AML-193 (cell line): ENCODE results near the gene MAGT1.
"Not testable (repeated sequence)": the region's sequence is repeated elsewhere in the genome, so short reads cannot be mapped to it uniquely, and the experiment has no call there.

Experiments
- DNase-seq, 2 experiments: peaks; one replicate each; lab custom pipeline; 2025; lab: John Stamatoyannopoulos, UW

MAGT1 gene

DNA sequence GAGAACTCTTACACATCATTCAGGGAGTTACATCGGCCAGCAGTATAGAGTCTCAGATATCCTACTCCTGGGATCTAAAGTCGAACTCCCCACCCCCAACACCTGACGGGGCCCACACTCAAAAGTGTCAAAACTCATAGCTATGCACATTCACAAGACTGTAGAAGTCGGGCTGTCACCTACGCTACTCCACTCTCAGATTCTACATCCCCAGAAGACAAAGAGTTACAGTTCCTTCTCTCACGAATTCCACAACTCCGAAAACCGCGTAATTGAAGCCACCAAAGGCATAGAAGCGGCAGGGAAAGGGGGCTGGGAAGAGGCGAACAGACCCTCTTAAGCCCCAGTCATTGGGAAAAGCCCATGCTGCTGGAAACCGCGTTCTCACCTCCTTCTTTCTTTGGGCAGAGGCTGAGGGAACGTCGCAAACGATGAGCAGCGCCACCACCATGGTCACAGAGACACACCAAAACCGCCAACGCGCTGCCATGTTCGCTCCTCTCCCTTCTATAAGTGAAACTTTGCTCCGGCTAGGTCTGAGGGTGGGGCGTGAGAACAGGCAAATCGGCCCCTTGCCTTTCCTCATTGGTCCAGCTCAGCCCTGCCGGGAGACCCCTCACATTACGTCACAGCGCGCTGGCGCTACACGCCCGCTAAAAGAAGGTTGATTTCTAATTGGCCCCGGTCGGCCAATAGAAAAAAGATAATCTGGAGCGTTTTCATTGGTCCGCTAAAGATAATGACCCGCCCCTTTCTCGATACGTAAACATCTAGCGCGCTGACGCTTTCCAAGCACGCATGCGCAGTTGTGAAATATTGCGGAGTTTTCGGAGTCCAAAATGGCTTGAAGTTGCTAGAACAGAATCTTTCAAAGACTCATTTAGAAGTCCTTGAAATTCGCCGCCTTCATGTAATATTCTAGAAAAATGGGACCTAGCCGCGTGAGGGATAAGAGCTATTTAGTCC, at the start of gene MAGT1:
MAGT1 (minus strand) TSS at position 515 of the 966 bp plus-strand sequence; CDS start at position 490, 25 bp downstream.
- peak; percentile 86 to 89 for DNase-seq

DNA sequence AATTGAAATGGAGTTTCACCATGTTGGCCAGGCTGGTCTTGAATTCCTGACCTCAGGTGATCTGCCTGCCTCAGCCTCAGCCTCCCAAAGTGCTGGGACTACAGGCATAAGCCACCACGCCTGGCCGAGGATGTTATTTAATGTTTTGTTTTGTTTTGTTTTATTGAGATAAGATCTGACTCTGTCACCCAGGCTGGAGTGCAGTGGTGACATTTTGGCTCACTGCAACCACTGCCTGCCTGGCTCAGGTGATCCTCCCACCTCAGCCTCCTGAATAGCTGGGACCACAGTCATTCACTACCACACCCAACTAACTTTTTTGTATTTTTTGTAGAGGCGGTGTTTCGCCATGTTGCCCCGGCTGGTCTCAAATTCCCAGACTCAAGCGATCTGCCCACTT, 49.8 kb upstream of the MAGT1 start:
- not testable (repeated sequence) for DNase-seq

DNA sequence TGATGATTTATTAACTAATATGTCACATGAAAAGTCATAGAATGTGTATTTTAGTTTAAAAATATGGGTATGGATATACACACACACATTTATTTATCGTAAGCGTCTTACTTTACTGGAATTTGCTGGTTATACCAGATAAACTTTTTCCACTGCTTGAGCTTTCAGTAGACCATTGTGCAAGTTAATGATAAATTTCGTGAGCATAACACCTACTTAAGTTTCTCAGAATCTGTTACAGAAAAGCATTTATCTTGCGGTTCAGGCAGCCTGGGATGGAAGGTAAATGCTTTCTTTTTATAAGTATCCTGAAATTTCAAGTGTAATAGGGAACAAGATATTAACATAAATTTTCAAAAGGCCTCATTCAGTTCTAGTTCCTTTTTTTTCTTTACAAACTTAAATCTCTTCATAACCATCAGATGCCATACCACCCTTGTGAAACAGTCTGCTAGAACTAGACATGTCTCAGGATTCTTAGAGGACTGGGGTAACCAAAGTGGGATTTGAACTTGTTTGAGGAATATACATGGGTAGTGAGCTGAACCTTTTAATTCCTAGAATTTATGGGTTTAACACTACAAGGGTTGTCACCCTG, 42.9 kb upstream of the MAGT1 start:
- DNase-seq = no peak

DNA sequence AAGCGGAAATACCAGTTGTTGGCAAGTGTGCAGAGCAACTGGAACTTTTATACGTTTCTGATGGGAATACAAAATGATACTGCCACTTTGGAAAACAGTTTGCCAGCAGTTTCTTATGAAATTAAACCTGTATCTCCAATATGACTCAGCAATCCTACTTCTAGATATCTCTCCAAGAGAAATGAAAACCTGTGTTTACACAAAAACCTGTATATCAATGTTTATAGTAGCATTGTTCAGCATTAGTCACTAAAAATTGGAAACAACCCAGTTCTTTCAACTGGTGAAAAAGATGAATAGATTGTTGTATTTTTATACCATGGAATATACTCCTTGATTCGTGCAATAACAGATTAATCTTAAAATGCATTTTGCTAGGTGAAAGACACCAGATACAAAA, 42.1 kb upstream of the MAGT1 start:
- DNase-seq = no peak

DNA sequence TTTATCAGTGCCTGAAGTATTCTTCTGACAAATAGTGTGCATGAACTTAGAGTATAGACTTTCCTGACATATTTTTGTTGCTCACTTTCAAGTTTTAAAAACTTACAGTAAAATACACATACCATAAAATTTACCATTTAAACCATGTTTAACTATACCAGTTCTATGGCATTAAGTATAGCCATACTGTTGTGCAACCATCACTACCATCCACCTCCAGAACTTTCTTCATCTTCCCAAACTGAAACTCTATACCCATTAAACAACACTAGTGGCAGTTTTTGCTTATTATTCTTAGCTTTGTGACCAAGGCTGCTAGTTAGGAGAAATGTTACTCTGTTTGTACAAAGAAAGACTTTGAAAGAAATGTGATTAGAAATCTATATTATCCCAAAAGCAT, 41.1 kb upstream of the MAGT1 start:
- no peak for DNase-seq

DNA sequence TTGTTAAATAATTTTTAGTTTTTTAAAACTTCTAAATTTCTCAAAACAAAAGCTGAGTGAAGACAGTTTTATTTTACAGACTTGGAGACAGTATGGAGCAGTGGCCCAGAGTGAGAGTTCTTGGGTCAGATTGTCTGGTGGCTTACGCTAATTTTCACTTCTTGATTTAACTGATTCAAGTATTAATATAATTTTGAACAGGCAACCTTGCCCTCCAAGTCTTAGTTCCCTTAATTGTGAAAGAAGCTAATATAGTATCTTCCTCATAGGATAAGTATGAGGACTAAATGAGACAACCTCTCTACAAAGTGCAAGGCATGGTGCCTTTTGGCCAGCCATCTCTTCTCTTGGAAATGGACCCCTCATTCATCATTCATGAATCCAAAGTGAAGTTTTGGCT, 40.7 kb upstream of the MAGT1 start:
- no peak for DNase-seq

DNA sequence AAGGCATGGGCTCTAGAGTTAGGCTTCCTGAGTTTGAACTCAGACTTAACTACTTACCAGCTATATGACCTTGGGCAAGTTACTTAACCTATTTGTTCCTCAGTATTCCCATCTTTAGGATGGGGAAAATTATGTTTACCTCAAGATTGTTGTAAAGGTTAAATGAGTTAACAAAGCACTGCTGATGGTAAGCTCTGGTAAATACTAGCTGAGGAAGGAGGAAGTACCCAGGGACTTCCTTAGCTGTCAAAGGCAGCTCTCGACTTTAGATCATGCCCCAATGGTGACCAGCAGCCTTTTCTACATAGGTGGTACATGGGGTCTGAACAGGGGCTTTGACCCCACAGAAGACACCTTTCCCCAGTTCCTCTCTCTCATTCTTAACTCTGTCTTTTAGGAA, 35.3 kb upstream of the MAGT1 start:
- DNase-seq = no peak

DNA sequence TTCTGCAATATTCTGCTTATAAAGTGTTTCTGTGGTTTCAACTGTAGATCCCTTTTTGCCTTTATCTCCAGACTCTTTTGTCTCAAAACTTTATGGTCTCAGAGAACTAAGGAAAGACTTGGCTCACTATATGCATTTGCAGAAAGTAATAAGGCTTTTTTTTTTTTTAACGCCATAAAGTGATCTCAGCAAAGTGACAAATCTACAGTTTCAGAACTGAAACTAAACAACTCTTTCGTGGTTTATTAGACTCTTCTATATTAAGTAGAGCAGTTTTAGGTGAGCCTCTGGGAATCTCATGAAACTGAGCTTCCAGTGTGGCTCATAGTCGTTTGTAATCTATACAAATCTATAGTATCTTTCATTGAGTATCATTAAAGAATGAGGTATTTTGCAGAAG, 30.5 kb upstream of the MAGT1 start:
- DNase-seq = no peak

DNA sequence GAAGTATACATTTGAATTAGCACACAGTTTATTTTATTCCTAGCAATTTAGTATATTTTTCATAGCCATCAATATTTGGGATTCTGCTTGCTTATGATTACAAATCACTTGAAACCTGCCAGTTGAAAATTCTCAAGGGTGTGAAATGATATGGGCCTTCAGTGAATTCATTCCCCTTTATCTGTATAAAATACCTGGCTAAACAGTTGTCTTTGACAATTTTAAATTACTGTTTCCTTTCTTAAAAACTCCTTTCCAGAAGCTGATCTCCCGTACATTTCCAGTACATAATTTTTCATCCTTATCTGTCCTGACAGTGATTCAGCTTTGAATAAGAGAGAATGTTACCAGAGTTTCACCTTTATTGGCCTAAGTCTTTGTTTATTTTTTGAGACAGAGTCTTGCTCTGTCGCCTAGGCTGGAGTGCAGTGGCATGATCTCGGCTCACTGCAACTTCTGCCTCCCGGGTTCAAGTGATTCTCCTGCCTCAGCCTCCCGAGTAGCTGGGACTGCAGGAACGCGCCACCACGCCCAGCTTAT, 29.2 kb upstream of the MAGT1 start:
- DNase-seq = no peak

DNA sequence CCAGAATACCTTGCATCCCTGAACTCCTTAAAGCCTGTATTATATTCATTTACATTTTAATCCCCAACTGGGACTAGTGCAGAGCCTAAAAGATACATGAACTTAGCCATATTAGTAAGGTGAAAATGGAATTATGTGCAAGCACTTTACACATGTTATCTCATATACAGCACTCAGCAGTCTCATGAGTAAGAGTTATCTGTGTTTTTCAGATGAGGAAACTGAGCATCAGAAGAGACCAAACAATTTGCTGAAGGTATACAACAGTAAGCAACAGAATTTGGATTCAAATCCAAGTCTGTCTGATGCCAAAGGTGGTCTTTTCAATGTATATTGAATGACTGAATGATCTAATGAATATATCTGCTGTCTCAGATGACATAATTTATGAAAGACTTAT, 27.6 kb upstream of the MAGT1 start:
- no peak for DNase-seq

DNA sequence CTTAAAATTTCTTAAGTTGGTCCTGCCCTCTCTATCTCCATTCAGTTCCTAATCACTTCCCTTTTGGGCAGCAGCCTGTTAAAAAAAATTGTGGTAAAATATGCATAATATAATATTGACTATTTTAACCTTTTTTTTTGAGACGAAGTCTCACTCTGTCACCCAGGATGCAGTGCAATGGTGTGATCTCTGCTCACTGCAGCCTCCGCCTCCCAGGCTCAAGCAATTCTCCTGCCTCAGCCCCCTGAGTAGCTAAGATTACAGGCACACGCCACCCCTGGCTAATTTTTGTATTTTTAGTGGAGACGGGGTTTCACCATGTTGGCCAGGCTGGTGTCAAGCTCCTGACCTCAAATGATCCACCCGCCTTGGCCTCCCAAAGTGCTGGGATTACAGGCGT, 24.1 kb upstream of the MAGT1 start:
- DNase-seq = not testable (repeated sequence)

DNA sequence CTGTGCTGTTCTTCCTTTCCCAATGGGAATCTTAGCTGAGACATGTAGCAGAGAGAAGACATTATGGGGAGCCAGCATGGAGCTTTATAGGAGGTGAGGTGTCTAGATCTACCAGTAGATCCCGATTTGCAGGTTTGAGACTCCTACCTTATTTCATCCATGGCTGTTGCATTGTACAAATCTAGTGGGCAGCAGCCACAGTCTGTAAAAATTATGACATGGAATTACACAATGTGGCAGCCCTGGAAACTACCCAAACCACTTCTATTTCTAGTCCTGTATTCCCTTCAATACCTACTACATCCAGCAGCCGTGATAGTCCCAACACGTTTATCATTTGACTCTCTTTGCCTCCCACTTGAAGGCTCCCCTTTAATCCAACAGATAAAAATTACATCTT, 23.3 kb upstream of the MAGT1 start:
- peak; percentile 50 to 51 for DNase-seq

DNA sequence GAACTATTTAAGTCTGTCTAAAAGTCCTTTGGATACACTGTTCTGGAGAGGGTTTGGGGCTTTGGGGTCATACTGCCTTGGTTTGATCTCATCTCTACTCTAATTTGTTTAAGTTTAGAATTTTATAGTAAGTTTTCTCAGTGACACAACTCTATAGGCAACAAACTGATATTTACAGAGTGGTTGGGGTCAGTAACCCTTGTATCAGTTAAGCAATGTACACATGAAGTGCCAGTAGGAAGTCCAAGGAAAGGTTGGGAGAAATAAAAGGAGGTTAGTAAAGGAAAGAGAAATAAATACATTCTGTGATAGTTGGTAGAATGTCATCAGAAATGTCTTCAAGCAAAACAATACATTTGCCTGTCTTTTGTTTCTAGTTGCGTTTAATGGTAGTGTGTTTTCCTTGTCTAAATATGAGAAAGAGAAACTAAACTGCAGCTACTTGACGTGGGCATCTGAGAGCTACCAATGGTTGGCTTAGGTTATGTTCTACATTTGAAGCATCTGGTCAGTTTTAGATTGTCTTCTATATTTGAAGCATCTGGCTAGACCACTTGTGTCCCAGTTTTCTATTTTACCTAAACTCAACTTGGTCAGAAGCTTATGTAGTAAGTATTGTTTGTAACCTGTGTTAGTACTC, 22.2 kb upstream of the MAGT1 start:
- DNase-seq = no peak

DNA sequence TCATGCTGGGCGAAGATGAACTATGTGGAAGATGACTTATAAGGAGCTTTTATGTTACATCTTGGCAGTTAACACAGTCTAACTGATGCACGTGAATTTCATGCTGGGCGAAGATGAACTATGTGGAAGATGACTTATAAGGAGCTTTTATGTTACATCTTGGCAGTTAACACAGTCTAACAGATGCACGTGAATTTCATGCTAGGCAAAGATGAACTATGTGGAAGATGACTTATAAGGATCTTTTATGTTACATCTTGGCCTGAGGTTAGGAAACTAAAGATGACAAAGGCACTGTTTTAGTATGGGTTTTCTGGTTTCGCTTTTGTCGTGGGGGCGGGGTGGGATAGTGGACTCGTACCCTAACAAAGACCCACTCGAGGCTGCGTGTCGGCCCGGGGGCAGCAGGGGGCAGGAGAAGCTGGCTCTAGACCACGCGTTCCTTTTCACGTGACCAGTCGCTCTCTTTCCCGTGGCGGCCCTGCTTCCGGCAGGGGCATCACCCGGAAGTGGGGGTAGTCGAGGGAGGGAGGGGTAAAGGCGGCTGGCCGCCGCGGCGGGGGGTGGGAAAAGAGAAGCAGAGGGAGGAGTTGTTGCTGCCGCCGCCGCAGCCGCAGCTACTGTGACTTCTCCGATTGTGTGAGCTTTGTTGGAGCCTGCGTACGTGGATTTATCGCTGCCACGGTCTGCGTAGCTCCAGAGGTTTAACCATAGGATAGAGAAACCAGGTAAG, 15.0 kb upstream of the MAGT1 start, which contains the start of gene ATP7A:
ATP7A (plus strand) TSS at position 586 of the 733 bp plus-strand sequence. CDS start 60,949 bp downstream, outside the sequence.
- peak; percentile 75 to 86 for DNase-seq

DNA sequence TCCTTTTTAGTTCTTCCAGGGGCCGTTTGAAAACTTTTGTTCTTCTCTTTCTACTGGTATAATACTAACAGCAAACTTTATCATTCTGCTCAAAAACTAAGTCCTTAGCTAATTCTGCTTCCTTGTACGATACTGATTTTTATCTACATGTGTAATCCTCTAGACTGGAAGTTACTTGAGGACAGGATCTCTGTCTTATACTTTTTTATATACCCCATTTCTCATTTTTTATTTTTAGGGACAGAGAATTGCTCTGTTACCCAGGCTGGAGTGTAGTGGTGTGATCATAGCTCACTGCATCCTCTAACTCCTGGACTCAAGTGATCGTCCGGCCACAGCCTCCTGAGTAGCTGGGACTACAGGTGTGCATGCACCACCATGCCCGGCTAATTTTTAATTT, 6.3 kb upstream of the MAGT1 start:
- no peak for DNase-seq

DNA sequence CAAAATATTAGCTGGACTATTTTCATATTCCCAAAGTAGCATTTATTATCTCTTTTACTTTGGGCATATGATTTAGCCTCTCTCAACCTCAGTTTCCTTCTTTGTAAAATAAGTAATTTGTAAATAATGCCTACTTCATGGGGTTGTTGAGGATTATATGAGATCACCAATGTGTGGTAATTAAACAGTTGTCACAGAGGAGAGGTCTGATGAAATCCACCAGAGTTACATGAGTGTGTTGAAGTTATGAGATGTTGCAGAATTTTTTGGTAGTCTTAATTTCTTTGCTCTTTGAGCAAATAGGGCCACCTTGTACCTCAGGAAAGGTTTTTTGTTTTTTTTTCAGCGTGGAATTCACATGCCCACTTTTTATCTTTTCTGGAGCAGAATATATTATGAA, 5.5 kb upstream of the MAGT1 start:
- peak; percentile 34 to 42 for DNase-seq

DNA sequence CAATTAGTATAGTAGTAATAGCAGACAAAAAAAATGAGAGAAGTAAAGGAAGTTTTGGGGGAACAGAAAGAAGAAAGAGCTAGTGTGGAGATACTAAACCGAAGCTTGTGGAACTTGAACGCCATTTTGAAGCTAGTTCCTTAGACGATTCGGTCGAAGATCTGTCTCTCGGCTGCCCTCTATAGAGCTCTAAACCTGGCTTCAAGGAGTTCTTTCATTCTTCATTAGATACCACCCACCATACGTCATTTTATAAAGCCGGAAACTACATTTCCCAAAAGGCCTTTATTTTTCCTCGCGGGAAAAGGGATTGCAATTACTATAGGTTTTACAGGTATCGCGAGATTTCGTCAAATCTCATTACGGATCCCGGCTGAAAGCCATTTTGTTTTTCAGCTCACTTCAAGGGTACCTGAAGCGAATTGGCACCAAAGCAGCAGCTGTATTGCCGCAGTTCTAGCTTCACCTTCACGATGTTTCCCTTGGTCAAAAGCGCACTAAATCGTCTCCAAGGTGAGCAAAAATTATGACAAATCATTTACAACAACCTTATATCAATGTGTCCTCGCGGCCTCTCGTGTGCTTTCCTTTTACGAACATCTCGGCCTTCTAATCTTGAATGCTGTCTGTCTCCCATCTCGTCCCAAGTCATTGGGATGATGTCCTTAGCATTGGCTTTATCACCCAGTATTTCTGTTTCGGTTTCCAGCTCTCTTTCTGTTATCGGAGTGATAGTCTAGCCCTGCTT, 4.0 kb upstream of the MAGT1 start, which contains the start of gene COX7B:
COX7B (plus strand) TSS at position 388 of the 748 bp plus-strand sequence; CDS start at position 474, 86 bp downstream.
- DNase-seq = peak; percentile 89 to 90

DNA sequence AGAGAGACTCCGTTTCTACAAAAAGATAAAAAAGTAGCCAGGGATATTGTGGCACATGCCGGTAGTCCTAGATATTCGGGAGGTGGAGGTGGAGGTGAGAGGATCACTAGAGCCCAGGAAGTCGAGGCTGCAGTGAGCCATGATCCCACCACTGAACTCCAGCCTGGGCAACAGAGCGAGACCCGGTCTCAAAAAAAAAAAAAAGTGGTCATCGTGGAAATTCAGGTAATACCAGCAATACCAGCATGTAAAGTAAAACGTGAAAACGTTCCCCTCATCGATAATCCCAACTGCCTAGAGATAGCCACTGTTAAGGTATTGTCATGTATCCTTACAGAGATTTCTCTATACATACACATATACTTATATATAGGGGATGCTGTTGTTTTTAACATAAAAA, 1.5 kb downstream of the MAGT1 start:
- DNase-seq = no peak

DNA sequence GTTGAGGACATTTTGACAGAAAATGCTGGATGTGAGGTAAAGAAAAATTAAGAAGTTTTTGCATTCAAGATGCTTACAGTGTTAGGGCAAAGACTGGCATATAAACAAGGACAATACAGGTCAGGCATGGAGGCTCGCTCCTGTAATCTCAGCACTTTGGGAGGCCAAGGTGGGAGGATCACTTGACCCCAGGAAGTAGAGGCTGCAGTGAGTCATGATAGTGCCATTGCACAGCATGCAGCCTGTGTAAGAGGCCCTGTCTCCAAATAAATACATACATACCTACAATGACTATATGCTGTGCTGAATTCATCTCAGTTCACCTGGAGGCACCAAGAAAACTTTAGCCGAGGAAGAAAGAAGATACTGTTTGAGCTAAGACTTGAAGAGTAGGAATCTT, 2.3 kb downstream of the MAGT1 start:
- DNase-seq = no peak

DNA sequence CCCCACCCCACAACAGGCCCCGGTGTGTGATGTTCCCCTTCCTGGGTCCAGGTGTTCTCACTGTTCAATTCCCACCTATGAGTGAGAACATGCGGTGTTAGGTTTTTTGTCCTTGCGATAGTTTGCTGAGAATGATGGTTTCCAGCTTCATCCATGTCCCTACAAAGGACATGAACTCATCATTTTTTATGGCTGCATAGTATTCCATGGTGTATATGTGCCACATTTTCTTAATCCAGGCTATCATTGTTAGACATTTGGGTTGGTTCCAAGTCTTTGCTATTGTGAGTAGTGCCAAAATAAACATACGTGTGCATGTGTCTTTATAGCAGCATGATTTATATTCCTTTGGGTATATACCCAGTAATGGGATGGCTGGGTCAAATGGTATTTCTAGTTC, 13.8 kb downstream of the MAGT1 start:
- DNase-seq = not testable (repeated sequence)

DNA sequence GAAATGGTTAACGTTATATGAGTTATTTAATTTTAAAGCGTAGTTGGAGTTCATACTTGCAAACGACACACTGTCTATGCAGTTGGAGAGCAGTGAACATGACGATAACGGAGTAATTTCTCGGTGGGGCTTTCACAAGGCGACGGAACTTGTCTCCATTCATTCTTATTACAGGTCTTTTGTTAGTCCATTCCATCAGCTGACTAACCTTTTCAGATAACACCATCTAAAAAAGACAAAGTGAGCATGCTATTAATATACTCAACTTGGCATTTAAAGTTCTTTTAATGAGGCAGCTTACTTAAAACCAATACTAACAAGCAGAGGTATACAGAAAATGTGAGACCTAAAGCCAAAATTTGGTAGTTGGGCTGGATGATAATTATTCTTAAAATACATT, 19.9 kb downstream of the MAGT1 start:
- DNase-seq = no peak
